Measurements from ENCODE around the gene PRMT5.
A peak's percentile ranks its signal among the peaks of the same experiment; 100 is the strongest.

PRMT5 gene

GRCh38 chr14:22882529-22883172 is 46.5 kb downstream of the PRMT5 start:
- Histone ChIP-seq H2BK120ac (ENCODE audit: low read depth, low read length) (no peak overlapping the region), H2AFZ (ENCODE audit: low read depth, low read length) (no peak overlapping the region), H4K8ac (ENCODE audit: low read length) (peak overlapping the region; percentile 8), H3K9me3 (ENCODE audit: control insufficient read depth, low read length) (no peaks in the 10 kb centered on the region), H2BK12ac (ENCODE audit: low read length in 2 of 2) (no peak overlapping the region), H3K4me3 (ENCODE audit: insufficient read depth in 1 of 2, low read depth in 1 of 2, low read length in 2 of 2) (no peak overlapping the region), H3K27ac (ENCODE audit: low read length, poor library complexity, severe bottlenecking) (no peak overlapping the region), H2BK5ac (ENCODE audit: low read depth, low read length, poor library complexity, severe bottlenecking) (no peak overlapping the region), H3K9ac (ENCODE audit: low read length) (peak overlapping the region; percentile 46), H3K23ac (ENCODE audit: low read length in 2 of 2) (no peak overlapping the region), H3K79me1 (replicated peaks; ENCODE audit: low read length, poor library complexity, severe bottlenecking) (peaks cover 1% of the 10 kb centered on the region), H2BK15ac (ENCODE audit: low read depth, poor library complexity, severe bottlenecking) (no peak overlapping the region), H3K4me1 (ENCODE audit: control insufficient read depth, insufficient read depth, low read depth, low read length) (peaks cover 18% of the 10 kb centered on the region), H3K14ac (ENCODE audit: low read length in 2 of 2) (no peak overlapping the region), H3K36me3 (ENCODE audit: control insufficient read depth in 1 of 2, insufficient read depth in 2 of 2, low read depth in 1 of 2, low read length in 2 of 2) (peaks cover 23% of the 10 kb centered on the region in 2 experiments), H2AK5ac (ENCODE audit: low read length, severe bottlenecking) (no peak overlapping the region), H3K4me2 (ENCODE audit: low read length, poor library complexity, severe bottlenecking) (no peak overlapping the region), H3K18ac (ENCODE audit: low read depth in 1 of 2, low read length in 2 of 2) (peak overlapping the region in 1 of 2 experiments; percentile 49), H4K91ac (ENCODE audit: low read length) (no peak overlapping the region), H3K27me3 (ENCODE audit: control insufficient read depth in 1 of 2, insufficient read depth in 1 of 2, low read length in 2 of 2) (peaks cover 0 to 20% of the 10 kb centered on the region in 2 experiments), H3K4ac (ENCODE audit: low read depth in 1 of 2, low read length in 2 of 2) (no peak overlapping the region)
- DNase-seq = peak; percentile 66
- WGBS = 60% methylated on average over 6 of the region's 6 CpGs

DNA sequence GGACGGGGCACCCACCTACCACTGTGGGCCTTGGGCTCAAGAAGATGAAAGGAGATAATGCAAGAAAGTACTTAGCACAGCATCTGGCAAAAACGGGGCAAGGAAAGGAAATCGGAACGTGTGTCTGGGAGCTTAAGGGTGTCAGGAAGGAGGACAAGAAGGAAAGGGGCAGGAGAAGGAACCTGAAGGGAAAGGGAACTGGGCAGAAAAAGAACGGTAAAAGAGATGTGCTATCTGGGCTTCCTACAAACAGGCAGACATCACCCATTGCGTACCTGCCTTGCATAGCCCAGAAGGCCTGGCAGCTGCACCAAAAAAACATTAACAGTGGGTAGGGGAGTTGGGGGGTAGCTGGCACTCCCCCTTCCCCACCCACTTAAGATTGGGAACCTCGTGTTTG is 47.1 kb downstream of the PRMT5 start:
- H2AFZ ChIP-seq (ENCODE audit: low read depth, low read length) = no peak overlapping the region
- H3K79me1 ChIP-seq (replicated peaks; ENCODE audit: low read length, poor library complexity, severe bottlenecking) = peaks cover 6% of the 10 kb centered on the region
- H3K9me3 ChIP-seq (ENCODE audit: control insufficient read depth, low read length) = no peaks in the 10 kb centered on the region

GRCh38 chr14:22878271-22879246 is 50.6 kb downstream of the PRMT5 start:
- Histone ChIP-seq H4K91ac (ENCODE audit: low read length) (no peak overlapping the region), H3K23ac (ENCODE audit: low read length in 2 of 2) (no peak overlapping the region), H4K8ac (ENCODE audit: low read length) (no peak overlapping the region), H3K14ac (ENCODE audit: low read length in 2 of 2) (no peak overlapping the region), H3K4me3 (ENCODE audit: insufficient read depth in 1 of 2, low read depth in 1 of 2, low read length in 2 of 2) (no peak overlapping the region), H3K27ac (ENCODE audit: low read length, poor library complexity, severe bottlenecking) (no peak overlapping the region), H3K18ac (ENCODE audit: low read depth in 1 of 2, low read length in 2 of 2) (no peak overlapping the region), H2BK5ac (ENCODE audit: low read depth, low read length, poor library complexity, severe bottlenecking) (no peak overlapping the region), H3K4ac (ENCODE audit: low read depth in 1 of 2, low read length in 2 of 2) (no peak overlapping the region), H2AFZ (ENCODE audit: low read depth, low read length) (no peak overlapping the region), H3K36me3 (ENCODE audit: control insufficient read depth in 1 of 2, insufficient read depth in 2 of 2, low read depth in 1 of 2, low read length in 2 of 2) (peaks cover 57 to 62% of the 10 kb centered on the region in 2 experiments), H2AK5ac (ENCODE audit: low read length, severe bottlenecking) (no peak overlapping the region), H2BK15ac (ENCODE audit: low read depth, poor library complexity, severe bottlenecking) (no peak overlapping the region), H3K4me1 (ENCODE audit: control insufficient read depth, insufficient read depth, low read depth, low read length) (peaks cover 19% of the 10 kb centered on the region), H3K79me1 (replicated peaks; ENCODE audit: low read length, poor library complexity, severe bottlenecking) (peaks cover 35% of the 10 kb centered on the region), H3K27me3 (ENCODE audit: control insufficient read depth in 1 of 2, insufficient read depth in 1 of 2, low read length in 2 of 2) (peaks cover 0 to 11% of the 10 kb centered on the region in 2 experiments), H3K9ac (ENCODE audit: low read length) (peak overlapping the region; percentile 26), H3K4me2 (ENCODE audit: low read length, poor library complexity, severe bottlenecking) (no peak overlapping the region), H2BK12ac (ENCODE audit: low read length in 2 of 2) (no peak overlapping the region), H2BK120ac (ENCODE audit: low read depth, low read length) (no peak overlapping the region), H3K9me3 (ENCODE audit: control insufficient read depth, low read length) (no peaks in the 10 kb centered on the region)
- WGBS = 91% methylated on average over 7 of the region's 8 CpGs
- DNase-seq = no peak

More for the DNA sequence above, 47.1 kb downstream of the PRMT5 start:
- no peak overlapping the region for H3K27ac ChIP-seq (ENCODE audit: low read length, poor library complexity, severe bottlenecking)
- H4K91ac ChIP-seq (ENCODE audit: low read length) = no peak overlapping the region
- no peak overlapping the region for H3K18ac ChIP-seq (ENCODE audit: low read depth in 1 of 2, low read length in 2 of 2)
- H3K14ac ChIP-seq (ENCODE audit: low read length in 2 of 2) = no peak overlapping the region
- no peak overlapping the region for H3K23ac ChIP-seq (ENCODE audit: low read length in 2 of 2)
- H3K4me3 ChIP-seq (ENCODE audit: insufficient read depth in 1 of 2, low read depth in 1 of 2, low read length in 2 of 2) = no peak overlapping the region
- H2BK120ac ChIP-seq (ENCODE audit: low read depth, low read length) = no peak overlapping the region
- peaks cover 29% of the 10 kb centered on the region in 2 experiments for H3K36me3 ChIP-seq (ENCODE audit: control insufficient read depth in 1 of 2, insufficient read depth in 2 of 2, low read depth in 1 of 2, low read length in 2 of 2)
- H2BK15ac ChIP-seq (ENCODE audit: low read depth, poor library complexity, severe bottlenecking) = no peak overlapping the region
- H3K4me2 ChIP-seq (ENCODE audit: low read length, poor library complexity, severe bottlenecking) = no peak overlapping the region
- H3K27me3 ChIP-seq (ENCODE audit: control insufficient read depth in 1 of 2, insufficient read depth in 1 of 2, low read length in 2 of 2) = peaks cover 0 to 20% of the 10 kb centered on the region in 2 experiments
- H3K9ac ChIP-seq (ENCODE audit: low read length) = peak overlapping the region; percentile 46
- 69% methylated on average over 6 of the region's 7 CpGs for WGBS
- no peak overlapping the region for H2BK5ac ChIP-seq (ENCODE audit: low read depth, low read length, poor library complexity, severe bottlenecking)
- H3K4me1 ChIP-seq (ENCODE audit: control insufficient read depth, insufficient read depth, low read depth, low read length) = peaks cover 18% of the 10 kb centered on the region
- H3K4ac ChIP-seq (ENCODE audit: low read depth in 1 of 2, low read length in 2 of 2) = no peak overlapping the region
- H2AK5ac ChIP-seq (ENCODE audit: low read length, severe bottlenecking) = no peak overlapping the region
- no peak for DNase-seq
- H2BK12ac ChIP-seq (ENCODE audit: low read length in 2 of 2) = no peak overlapping the region
- no peak overlapping the region for H4K8ac ChIP-seq (ENCODE audit: low read length)

GRCh38 chr14:22877000-22877501 is 52.1 kb downstream of the PRMT5 start:
- no peak overlapping the region for H4K91ac ChIP-seq (ENCODE audit: low read length)
- H3K27ac ChIP-seq (ENCODE audit: low read length, poor library complexity, severe bottlenecking) = no peak overlapping the region
- WGBS = 96% methylated on average over 21 of the region's 22 CpGs
- no peak overlapping the region for H3K4ac ChIP-seq (ENCODE audit: low read depth in 1 of 2, low read length in 2 of 2)
- H3K79me1 ChIP-seq (replicated peaks; ENCODE audit: low read length, poor library complexity, severe bottlenecking) = peaks cover 35% of the 10 kb centered on the region
- H3K4me2 ChIP-seq (ENCODE audit: low read length, poor library complexity, severe bottlenecking) = no peak overlapping the region
- no peak overlapping the region for H2AFZ ChIP-seq (ENCODE audit: low read depth, low read length)
- DNase-seq = no peak
- H2BK5ac ChIP-seq (ENCODE audit: low read depth, low read length, poor library complexity, severe bottlenecking) = no peak overlapping the region
- H2BK15ac ChIP-seq (ENCODE audit: low read depth, poor library complexity, severe bottlenecking) = no peak overlapping the region
- H4K8ac ChIP-seq (ENCODE audit: low read length) = no peak overlapping the region
- no peak overlapping the region for H3K4me3 ChIP-seq (ENCODE audit: insufficient read depth in 1 of 2, low read depth in 1 of 2, low read length in 2 of 2)
- H3K36me3 ChIP-seq (ENCODE audit: control insufficient read depth in 1 of 2, insufficient read depth in 2 of 2, low read depth in 1 of 2, low read length in 2 of 2) = peaks cover 61 to 65% of the 10 kb centered on the region in 2 experiments
- no peak overlapping the region for H3K9ac ChIP-seq (ENCODE audit: low read length)
- no peak overlapping the region for H3K18ac ChIP-seq (ENCODE audit: low read depth in 1 of 2, low read length in 2 of 2)
- no peak overlapping the region for H2BK12ac ChIP-seq (ENCODE audit: low read length in 2 of 2)
- H2AK5ac ChIP-seq (ENCODE audit: low read length, severe bottlenecking) = no peak overlapping the region
- no peak overlapping the region for H3K23ac ChIP-seq (ENCODE audit: low read length in 2 of 2)
- H3K27me3 ChIP-seq (ENCODE audit: control insufficient read depth in 1 of 2, insufficient read depth in 1 of 2, low read length in 2 of 2) = no peaks in the 10 kb centered on the region
- no peak overlapping the region for H2BK120ac ChIP-seq (ENCODE audit: low read depth, low read length)
- H3K14ac ChIP-seq (ENCODE audit: low read length in 2 of 2) = no peak overlapping the region
- H3K9me3 ChIP-seq (ENCODE audit: control insufficient read depth, low read length) = no peaks in the 10 kb centered on the region
- H3K4me1 ChIP-seq (ENCODE audit: control insufficient read depth, insufficient read depth, low read depth, low read length) = peaks cover 12% of the 10 kb centered on the region
